Effector memory CD8-positive, alpha-beta T cell (primary cell): ENCODE results near the gene PCNT.

Source experiments
- ATAC-seq: fragments of 150-1000 bp; cut with Tn5 transposase; replicated peaks from 2 replicates; pipeline ENCODE4 v1.10.0; 2021; ENCODE audit warnings: mild to moderate bottlenecking, moderate library complexity
- DNase-seq, 3 experiments: peaks; one replicate each; pipeline ENCODE4 v3.0.0; 2021
- H3K27ac Mint-ChIP-seq, 2 donors: one replicate each; pipeline ENCODE4 v1.8.0; 2022; ENCODE audit warnings: mild to moderate bottlenecking in 2 of 2, mixed read lengths in 2 of 2, moderate library complexity in 2 of 2
- H3K27me3 Mint-ChIP-seq, 2 donors: one replicate each; pipeline ENCODE4 v1.8.0; 2022; ENCODE audit warnings: mixed read lengths in 2 of 2
- H3K36me3 Mint-ChIP-seq: one replicate; pipeline ENCODE4 v1.8.0; 2022; ENCODE audit warnings: mild to moderate bottlenecking, moderate library complexity, mixed read lengths; ENCODE audit not compliant: insufficient read depth
- H3K4me1 Mint-ChIP-seq, 2 donors: one replicate each; pipeline ENCODE4 v1.8.0; 2022; ENCODE audit warnings: low read depth in 2 of 2, mixed read lengths in 2 of 2
- H3K4me3 Mint-ChIP-seq, 2 donors: one replicate each; pipeline ENCODE4 v1.8.0; 2022; ENCODE audit warnings: mild to moderate bottlenecking in 2 of 2, mixed read lengths in 2 of 2, moderate library complexity in 2 of 2
- H3K9me3 Mint-ChIP-seq, 2 donors: one replicate each; pipeline ENCODE4 v1.8.0; 2022; ENCODE audit warnings: mixed read lengths in 2 of 2

Gene PCNT

GRCh38 chr21:46489162-46489663, 165.3 kb downstream of the PCNT start:
- ATAC-seq (no peak), DNase-seq (no peak)
- Mint-ChIP-seq H3K27me3 (no peaks in the 10 kb centered on the region), H3K27ac (peak overlapping the region; percentile 6 to 71), H3K36me3 (peaks cover 45% of the 10 kb centered on the region), H3K4me3 (no peak overlapping the region), H3K4me1 (peaks cover 16 to 22% of the 10 kb centered on the region in 2 donors), H3K9me3 (no peaks in the 10 kb centered on the region)

DNA sequence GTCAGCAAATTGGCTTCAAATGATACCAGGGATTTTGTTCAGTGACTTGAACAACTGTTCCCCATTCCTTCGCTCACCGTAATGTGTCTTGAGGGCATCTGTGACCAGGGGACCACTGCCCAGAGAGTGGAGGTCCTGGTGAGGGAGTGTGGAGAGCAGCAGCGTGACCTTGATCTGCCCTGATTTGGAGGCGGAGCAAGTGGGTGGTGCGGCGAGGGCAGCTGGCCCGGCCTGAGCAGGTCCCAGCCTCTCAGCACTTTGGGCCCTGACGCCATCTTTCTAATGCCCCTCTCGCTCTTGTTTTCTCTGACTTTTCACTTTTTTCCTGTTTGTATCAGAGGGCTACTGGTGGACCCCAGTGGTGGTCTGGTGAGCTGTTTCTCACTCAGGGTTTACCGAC, 165.8 kb downstream of the PCNT start:
- Mint-ChIP-seq H3K4me3 (no peak overlapping the region), H3K36me3 (peaks cover 46% of the 10 kb centered on the region), H3K27ac (peak overlapping the region in 1 of 2 donors; percentile 6), H3K27me3 (no peaks in the 10 kb centered on the region), H3K4me1 (peaks cover 16 to 26% of the 10 kb centered on the region in 2 donors), H3K9me3 (no peaks in the 10 kb centered on the region)
- ATAC-seq (no peak), DNase-seq (no peak)

DNA sequence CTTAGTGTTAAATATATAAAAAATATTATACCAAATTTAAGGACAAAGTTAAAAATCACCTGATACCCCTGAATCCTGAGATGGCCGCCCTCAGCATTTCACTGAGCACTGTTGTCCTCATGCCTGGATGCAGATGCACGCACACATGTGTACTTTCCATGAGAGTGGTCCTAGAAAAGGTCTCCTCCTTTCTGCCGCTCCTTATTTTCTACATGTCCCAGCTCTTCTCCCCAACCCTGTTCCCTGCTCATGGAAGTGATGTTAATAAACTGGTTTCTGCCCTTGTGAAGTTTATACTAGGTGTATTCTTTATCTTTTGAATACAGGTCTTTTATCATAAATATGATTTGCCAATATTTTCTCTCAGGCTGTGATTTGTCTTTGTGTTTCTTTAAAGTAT, 167.6 kb downstream of the PCNT start:
- Mint-ChIP-seq H3K4me1 (peaks cover 20 to 28% of the 10 kb centered on the region in 2 donors), H3K27ac (peak overlapping the region in 1 of 2 donors; percentile 52), H3K9me3 (no peaks in the 10 kb centered on the region), H3K27me3 (no peaks in the 10 kb centered on the region), H3K4me3 (no peak overlapping the region), H3K36me3 (peaks cover 39% of the 10 kb centered on the region)
- DNase-seq (no peak), ATAC-seq (no peak)

GRCh38 chr21:46492851-46493250, 168.9 kb downstream of the PCNT start:
- H3K4me1 Mint-ChIP-seq: peaks cover 15 to 23% of the 10 kb centered on the region in 2 donors
- H3K27me3 Mint-ChIP-seq: no peaks in the 10 kb centered on the region
- peak overlapping the region; percentile 52 to 59 for H3K27ac Mint-ChIP-seq
- peaks cover 40% of the 10 kb centered on the region for H3K36me3 Mint-ChIP-seq
- no peak for ATAC-seq
- DNase-seq: no peak
- no peaks in the 10 kb centered on the region for H3K9me3 Mint-ChIP-seq
- no peak overlapping the region for H3K4me3 Mint-ChIP-seq

- Mint-ChIP-seq H3K4me3 (no peak overlapping the region), H3K27me3 (no peaks in the 10 kb centered on the region), H3K36me3 (peaks cover 45% of the 10 kb centered on the region), H3K9me3 (no peaks in the 10 kb centered on the region), H3K4me1 (peaks cover 14 to 20% of the 10 kb centered on the region in 2 donors), H3K27ac (no peak overlapping the region)
- no peak for DNase-seq
- no peak for ATAC-seq
Observed at GRCh38 chr21:46493828-46494227, 169.9 kb downstream of the PCNT start.
